ENCODE data around the gene PIMREG. TPM values are rescaled to one million over a fixed set of nuclear protein-coding genes. Genes with fewer than 3 reads are reported as not detected.

The PIMREG gene
- total RNA-seq, 4 donors from 2014 or later: 0.21 to 2.8 (median 0.84) TPM

DNA sequence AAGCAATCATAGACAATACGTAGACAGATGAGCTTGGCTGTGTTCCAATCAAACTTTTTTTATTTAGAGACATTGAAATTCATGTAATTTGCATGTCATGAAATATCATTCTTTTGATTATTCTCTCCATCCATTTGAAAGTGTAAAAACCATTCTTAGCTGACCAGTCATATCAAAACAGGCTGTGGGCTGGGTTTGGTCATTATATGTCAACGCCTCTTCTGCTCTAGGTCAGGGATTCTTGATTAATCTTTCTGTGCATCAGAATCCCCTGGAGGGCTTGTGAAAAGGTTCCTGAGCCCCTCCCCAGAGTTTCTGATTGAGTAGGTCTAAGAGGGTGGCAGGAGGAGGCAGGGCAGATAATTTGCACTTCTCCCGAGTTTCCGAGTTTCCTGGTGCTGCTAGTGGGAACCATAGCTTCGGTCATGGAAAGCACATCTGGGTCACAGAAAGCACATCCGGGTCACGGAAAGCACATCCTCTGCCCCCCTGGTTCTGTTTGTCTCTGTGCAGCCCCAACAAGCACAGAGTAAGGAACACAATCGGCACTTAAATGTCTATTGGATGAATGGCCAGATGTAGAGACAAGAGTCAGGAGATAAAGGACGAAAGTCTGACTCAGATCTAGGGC lies 16.4 kb downstream of the PIMREG start:
- TF ChIP-seq POLR2A (IDR thresholded peaks at IDR 0.05): no peak
- TF ChIP-seq, protein P1, sequence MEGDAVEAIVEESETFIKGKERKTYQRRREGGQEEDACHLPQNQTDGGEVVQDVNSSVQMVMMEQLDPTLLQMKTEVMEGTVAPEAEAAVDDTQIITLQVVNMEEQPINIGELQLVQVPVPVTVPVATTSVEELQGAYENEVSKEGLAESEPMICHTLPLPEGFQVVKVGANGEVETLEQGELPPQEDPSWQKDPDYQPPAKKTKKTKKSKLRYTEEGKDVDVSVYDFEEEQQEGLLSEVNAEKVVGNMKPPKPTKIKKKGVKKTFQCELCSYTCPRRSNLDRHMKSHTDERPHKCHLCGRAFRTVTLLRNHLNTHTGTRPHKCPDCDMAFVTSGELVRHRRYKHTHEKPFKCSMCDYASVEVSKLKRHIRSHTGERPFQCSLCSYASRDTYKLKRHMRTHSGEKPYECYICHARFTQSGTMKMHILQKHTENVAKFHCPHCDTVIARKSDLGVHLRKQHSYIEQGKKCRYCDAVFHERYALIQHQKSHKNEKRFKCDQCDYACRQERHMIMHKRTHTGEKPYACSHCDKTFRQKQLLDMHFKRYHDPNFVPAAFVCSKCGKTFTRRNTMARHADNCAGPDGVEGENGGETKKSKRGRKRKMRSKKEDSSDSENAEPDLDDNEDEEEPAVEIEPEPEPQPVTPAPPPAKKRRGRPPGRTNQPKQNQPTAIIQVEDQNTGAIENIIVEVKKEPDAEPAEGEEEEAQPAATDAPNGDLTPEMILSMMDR (IDR thresholded peaks at IDR 0.05): no peak
- intact Hi-C loops (cut with DNase I; ENCODE audit: low total_unique reads): no loop called here
- DNase-seq (ENCODE audit: low spot score in 2 of 2): no peak
- no peak overlapping the region for H3K4me3 ChIP-seq (ENCODE audit: low read depth, poor library complexity, severe bottlenecking)
- WGBS, 2 donors: 79 to 86% methylated on average over 9 of the region's 9 CpGs

DNA sequence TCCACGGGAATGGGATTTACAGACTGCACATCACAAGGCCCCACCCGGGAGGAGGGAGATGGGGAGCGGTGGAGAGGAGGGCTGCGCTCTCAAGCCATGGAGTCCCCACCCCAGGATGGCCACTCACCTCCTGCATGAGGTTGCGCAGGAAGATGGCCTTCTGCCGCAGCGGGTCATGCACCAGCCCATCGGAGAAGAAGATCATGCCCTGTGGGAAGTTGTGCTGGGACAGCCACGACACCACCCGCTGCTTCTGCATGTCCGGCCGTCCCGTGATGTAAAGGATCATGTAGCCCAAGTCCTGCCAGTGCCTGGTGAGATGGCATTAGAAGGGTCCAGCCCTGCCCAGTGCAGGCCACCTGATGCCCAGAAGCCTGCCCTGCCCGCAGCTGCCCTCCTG lies 17.0 kb downstream of the PIMREG start:
- no peak overlapping the region for H3K4me3 ChIP-seq (ENCODE audit: low read depth, poor library complexity, severe bottlenecking)
- no peak for TF ChIP-seq POLR2A (IDR thresholded peaks at IDR 0.05)
- TF ChIP-seq, protein P1 (IDR thresholded peaks at IDR 0.05): no peak
- no peak for DNase-seq (ENCODE audit: low spot score in 2 of 2)
- WGBS, 2 donors: 88 to 91% methylated on average over 6 to 9 of the region's 14 CpGs
- intact Hi-C loops (cut with DNase I; ENCODE audit: low total_unique reads): no loop called here

DNA sequence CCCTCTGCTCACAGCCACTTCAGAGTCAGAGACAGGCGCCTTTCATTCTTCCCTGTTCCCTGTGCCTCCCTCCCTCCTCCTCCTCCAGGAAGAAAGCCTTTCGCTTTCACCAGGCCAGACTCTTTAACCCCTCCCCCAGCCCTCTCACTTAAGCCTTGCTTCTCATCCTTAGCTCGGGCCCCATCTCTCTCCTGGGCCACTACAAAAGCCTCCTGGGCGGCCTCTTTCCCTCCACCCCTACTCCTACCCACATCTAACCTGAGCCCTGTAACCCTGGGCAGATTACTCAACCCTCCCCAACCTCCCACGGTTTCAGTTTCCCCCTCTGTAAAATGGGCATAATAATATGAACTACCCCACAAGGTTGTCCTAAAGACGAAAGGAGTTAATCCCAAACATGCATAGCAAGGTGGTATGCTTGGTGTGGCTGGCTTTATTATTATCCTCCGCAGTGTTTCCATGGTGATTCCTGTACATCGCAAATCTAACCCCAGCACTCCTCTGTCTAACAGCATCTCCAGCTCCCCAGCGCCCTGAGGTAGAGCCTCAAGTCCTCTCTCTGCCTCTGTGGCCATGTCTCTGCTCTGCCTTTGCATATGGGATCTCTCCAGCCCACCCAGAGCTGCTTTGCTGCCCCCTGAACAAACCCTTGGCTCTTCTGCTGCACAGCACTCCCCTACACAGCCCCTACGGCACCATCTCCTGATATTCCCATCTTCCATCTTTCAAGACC lies 17.7 kb downstream of the PIMREG start:
- WGBS, 2 donors: 86 to 88% methylated on average over 10 of the region's 10 CpGs
- intact Hi-C loops (cut with DNase I; ENCODE audit: low total_unique reads): no loop called here
- H3K4me3 ChIP-seq (ENCODE audit: low read depth, poor library complexity, severe bottlenecking): no peak overlapping the region

DNA sequence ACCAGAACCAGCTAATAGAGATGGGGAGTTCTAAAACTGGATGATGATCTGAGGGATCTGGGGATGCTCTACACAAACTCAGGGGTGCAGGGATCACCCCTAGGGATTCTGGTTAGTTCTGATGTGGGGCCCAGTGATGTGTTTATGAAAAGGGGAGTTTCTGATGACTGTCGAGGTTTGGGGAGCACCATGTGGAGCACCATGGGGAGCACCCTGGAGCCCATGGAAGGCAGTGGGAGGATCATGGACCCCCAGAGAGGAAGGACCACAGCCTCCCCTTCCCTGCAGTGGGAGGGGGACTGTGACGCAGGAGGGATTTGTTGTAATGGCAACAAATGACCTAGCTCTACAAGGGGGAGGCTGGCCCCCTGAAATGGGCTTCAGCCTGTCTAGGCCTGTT lies 18.4 kb downstream of the PIMREG start:
- DNase-seq (ENCODE audit: low spot score in 2 of 2): no peak
- H3K4me3 ChIP-seq (ENCODE audit: low read depth, poor library complexity, severe bottlenecking): no peak overlapping the region
- 88 to 97% methylated on average over 2 of the region's 2 CpGs for WGBS, 2 donors
- TF ChIP-seq, protein P1 (IDR thresholded peaks at IDR 0.05): no peak
- no peak for TF ChIP-seq POLR2A (IDR thresholded peaks at IDR 0.05)
- intact Hi-C loops (cut with DNase I; ENCODE audit: low total_unique reads): no loop called here

More for the DNA sequence above, 17.7 kb downstream of the PIMREG start:
- TF ChIP-seq, protein P1 (IDR thresholded peaks at IDR 0.05): no peak
- no peak for TF ChIP-seq POLR2A (IDR thresholded peaks at IDR 0.05)
- no peak for DNase-seq (ENCODE audit: low spot score in 2 of 2)

DNA sequence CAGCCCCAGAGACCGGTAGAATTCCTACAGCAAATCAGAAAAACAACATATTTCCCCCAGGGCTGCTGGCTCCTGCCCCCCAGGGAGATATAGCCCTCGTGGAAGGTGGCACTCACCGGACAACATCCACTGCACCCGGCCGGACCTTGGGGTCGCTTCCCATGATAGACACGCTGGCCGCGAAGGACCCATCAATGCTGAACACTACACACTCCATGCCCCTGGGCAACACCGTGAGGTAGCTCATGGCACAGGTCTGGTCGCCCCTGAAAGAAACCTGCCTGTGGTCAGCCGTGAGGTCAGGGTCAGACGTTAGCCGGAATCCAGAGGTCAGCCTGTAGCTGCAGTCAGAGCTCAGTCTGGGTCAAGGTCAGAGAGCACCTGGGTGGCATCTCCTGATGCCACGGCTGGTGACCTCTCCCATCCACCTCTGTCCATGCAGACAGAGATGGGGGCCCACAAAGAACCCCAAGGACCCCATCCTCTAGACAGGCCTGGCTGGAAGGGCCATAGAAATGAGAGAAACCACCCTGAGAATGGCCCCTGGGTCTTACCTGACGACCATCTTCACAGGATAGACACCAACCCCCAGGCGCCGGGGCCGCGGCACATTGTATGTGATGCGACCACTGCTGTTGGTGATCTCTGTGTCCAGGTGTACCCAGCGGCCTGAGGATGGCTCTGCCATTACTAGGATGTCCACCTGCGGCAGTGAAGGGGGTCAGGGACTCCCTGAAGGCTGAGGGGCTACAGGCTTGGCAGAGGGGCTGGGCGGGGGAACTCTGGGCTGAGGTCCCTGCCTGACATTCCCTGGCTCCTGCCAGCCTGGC lies 19.6 kb downstream of the PIMREG start:
- TF ChIP-seq POLR2A (IDR thresholded peaks at IDR 0.05): no peak
- TF ChIP-seq, protein P1 (IDR thresholded peaks at IDR 0.05): no peak
- intact Hi-C loops (cut with DNase I; ENCODE audit: low total_unique reads): no loop called here
- WGBS, 2 donors: 91 to 95% methylated on average over 20 to 22 of the region's 24 CpGs
- H3K4me3 ChIP-seq (ENCODE audit: low read depth, poor library complexity, severe bottlenecking): no peak overlapping the region
- no peak for DNase-seq (ENCODE audit: low spot score in 2 of 2)
